IPS-18c (cell line): ENCODE results near the gene RPL37.
"Not testable (repeated sequence)": the region's sequence is repeated elsewhere in the genome, so short reads cannot be mapped to it uniquely, and the experiment has no call there.

Experiments
- H3K4me3 ChIP-seq: 2 replicates; pipeline ENCODE4 v1.7.0; 2013; ENCODE audit warnings: low read depth, mild to moderate bottlenecking, low read length, moderate library complexity; ENCODE audit not compliant: insufficient read depth
- H3K9me3 ChIP-seq: one replicate; pipeline ENCODE4 v1.6.1; 2013; ENCODE audit warnings: mild to moderate bottlenecking, low read length, moderate library complexity; ENCODE audit not compliant: control insufficient read depth, insufficient read depth

RPL37 gene

GRCh38 chr5:40813698-40814281 lies 21.2 kb downstream of the RPL37 start:
- no peaks in the 10 kb centered on the region for H3K9me3 ChIP-seq
- H3K4me3 ChIP-seq = no peak overlapping the region

DNA sequence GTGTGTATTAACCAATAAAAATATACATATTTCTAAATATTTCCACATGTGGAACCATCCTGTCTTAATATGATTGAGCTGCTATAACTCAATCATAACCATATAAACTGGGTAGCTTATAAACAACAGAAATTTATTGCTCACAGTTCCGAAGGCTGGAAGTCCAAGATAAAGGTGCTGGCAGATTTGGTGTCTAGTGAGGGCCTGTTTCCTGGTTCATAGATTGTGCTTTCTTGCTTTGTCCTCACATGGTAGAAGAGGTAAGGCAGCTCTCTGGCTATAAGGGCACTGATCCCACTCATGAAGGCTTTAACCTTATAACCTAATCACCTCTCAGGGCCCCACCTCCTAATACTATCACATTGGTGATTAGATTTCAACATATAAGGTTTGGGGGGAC lies 22.9 kb downstream of the RPL37 start:
- H3K4me3 ChIP-seq = no peak overlapping the region
- H3K9me3 ChIP-seq = no peaks in the 10 kb centered on the region

DNA sequence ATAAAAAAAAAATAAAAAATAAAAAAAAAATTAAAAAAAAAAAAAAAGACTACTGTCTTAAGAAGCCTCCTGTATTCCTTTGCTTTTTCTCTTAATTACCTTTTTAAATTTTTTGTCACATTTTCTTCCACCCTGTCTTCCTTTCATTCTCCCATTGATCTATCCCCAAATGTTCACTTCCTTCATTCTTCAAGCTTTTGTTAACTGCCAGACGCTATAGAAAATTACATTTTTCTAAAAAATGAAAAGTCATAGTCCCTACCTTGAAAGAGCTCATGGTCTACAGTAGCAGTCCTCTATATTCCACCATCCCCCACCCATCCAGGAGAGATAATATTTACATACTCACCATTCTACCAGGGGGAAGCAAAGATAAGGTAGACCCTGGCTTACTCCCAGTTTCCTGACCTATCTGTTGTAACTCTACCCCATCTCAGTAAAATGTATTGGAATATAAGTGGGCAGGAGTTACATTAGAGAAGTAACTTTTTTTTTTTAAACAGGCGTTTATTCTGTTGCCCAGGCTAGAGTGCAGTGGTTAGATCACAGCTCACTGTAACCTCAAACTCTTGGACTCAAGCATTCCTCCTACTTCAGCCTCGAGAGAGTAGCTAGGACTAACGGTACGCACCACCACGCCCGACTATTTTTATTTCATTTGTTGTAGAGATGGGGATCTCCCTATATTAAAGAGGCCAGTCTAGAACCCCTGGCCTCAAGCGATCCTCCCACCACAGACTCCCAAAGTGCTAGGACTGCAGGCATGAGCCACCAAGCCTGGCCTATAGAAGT lies 33.1 kb downstream of the RPL37 start:
- H3K4me3 ChIP-seq = no peak overlapping the region
- no peaks in the 10 kb centered on the region for H3K9me3 ChIP-seq

GRCh38 chr5:40799258-40799657 lies 35.8 kb downstream of the RPL37 start:
- Histone ChIP-seq H3K4me3 (no peak overlapping the region), H3K9me3 (no peaks in the 10 kb centered on the region)

DNA sequence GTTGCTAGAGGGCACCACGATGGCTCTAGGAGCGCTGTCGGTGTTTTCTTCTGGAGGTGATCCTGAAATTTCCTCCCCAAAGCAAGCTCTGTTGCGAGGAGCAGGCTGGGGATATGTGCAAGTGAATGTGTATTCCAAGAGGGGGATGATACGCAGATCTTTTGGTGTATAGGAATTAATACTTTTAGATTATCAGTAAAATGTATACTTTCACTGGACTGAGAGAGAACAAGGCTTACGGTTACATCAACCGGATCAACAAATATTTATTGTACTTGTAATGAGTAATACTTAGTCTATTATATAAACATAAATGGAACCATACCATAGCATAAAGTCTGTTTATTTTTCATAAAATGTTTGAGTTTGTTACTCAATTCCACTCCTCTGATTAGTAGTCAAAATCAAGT lies 36.2 kb downstream of the RPL37 start:
- H3K9me3 ChIP-seq = no peaks in the 10 kb centered on the region
- H3K4me3 ChIP-seq = peak overlapping the region; percentile 64

DNA sequence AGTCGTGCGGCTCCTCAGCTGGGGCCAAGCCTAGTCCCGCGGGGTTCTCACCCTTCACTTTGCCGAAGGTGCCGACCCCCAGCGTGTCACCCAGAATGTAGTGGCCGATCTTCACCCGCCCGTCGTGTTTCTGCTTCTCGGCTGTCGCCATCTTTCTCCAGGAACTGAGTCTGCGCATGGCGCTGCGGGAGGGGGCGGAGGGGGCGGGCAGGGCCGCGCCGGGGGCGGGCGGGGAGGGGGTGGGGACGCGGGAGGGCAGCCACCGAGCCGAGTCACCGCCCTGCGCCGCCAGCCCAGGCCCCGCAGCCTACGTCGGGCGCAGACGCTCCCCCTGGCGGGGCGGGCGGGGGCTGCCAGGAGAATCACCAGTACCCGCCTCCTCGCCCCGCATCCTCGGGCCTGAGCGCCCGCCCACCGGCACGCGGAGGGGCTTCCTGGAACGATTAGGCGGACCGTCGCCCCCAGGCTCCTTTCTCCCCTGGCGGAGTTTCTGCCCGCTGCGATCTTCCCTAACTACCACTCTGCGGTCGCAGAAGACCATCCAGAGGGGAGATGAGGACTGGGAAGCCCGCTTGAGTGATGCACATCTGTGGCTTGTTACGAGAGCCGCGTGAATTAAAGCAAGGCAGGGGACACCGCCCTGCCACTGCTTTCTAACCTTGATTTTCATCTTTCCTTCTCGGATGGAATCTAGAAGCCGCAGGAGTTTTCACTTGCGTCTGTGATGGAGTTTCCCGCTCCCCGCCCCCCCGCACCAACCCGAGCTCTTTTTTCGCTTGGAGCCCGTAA lies 36.8 kb downstream of the RPL37 start, which contains the start of gene PRKAA1:
Gene PRKAA1 (minus strand): TSS at position 363 of the 789 bp plus-strand sequence. CDS start 185 bp downstream, at position 178.
- Histone ChIP-seq H3K9me3 (no peaks in the 10 kb centered on the region), H3K4me3 (peak within 1 kb of the TSS; percentile 93)

- H3K4me3 ChIP-seq = peak overlapping the region; percentile 93
- no peaks in the 10 kb centered on the region for H3K9me3 ChIP-seq
These were observed 37.6 kb downstream of the RPL37 start for GRCh38 chr5:40797273-40798011.

DNA sequence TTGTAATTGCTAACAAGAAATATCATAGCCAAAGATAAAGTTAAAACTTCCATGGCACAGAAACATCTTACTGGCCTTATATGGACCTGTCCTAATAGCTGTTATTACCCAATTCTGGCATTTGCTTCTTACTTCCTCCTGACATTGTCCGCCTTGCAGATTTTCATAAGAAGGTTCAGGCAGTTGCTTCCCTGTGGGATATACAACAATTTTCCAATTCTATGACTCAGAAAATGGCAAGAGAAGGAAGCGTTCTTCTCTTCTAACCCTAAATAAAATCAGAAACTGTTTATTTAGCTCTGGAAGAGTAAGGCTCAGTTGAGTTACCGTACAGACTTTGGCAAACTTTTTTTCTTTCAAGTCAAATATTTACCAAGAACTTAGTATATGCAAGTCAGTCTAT lies 38.5 kb downstream of the RPL37 start:
- H3K9me3 ChIP-seq = no peaks in the 10 kb centered on the region
- no peak overlapping the region for H3K4me3 ChIP-seq

GRCh38 chr5:40794877-40795276 lies 40.1 kb downstream of the RPL37 start:
- H3K4me3 ChIP-seq, H3K9me3 ChIP-seq: not testable (repeated sequence)

GRCh38 chr5:40794340-40794739 lies 40.7 kb downstream of the RPL37 start:
- not testable (repeated sequence) for H3K4me3 ChIP-seq, H3K9me3 ChIP-seq

GRCh38 chr5:40792691-40793090 lies 42.3 kb downstream of the RPL37 start:
- H3K9me3 ChIP-seq, H3K4me3 ChIP-seq: not testable (repeated sequence)

DNA sequence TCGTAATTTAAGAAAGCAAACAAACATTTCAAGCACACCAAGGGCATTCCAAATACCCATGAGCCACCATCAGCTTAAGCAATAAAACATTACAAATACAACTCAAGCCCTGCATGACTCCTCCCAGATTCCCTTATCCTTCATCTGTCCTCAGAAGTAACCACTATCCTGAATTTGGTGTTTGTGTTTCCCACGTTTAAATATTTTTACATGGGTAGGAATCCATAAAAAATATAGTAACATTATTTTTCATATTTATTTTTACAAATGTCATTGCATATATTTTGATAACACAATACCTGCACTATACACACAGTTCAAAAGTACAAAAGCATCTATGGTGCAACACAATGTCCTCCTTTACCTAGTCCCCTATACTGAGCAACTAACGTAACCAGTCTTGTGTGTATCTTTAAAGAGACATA lies 43.3 kb downstream of the RPL37 start:
- Histone ChIP-seq H3K9me3 (no peaks in the 10 kb centered on the region), H3K4me3 (no peak overlapping the region)

DNA sequence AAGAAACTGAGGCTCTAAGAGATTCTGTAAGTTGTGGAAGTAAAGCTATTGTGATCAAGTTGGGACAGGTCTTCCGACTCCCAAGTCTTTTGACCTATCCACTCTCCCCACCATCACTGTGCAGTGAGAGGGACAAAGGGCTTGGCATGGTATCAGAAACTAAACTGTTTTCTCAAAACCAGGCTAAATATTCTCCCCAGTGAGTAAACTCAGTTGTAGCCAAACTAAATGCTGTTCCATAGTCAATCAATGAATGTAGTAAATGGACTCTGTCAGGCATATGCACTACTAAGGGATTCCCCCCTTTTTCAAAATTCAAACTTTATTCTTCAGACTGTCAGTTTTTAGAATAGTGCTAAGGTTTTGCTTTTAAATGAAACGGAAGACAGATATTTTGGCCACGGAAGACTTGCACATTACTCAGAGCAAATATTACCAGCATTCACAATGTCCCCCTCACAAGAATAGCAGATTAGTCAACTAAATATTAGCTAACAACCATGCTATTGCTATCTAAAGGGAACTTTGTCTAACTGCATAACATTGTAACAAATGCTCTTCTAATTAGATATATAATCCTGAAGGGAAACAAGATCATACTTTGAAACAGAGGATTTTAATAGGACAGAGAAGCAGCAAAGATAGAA lies 44.0 kb downstream of the RPL37 start:
- H3K9me3 ChIP-seq = no peaks in the 10 kb centered on the region
- no peak overlapping the region for H3K4me3 ChIP-seq

- H3K9me3 ChIP-seq, H3K4me3 ChIP-seq: not testable (repeated sequence)
These were observed 46.1 kb downstream of the RPL37 start for GRCh38 chr5:40788941-40789340.

DNA sequence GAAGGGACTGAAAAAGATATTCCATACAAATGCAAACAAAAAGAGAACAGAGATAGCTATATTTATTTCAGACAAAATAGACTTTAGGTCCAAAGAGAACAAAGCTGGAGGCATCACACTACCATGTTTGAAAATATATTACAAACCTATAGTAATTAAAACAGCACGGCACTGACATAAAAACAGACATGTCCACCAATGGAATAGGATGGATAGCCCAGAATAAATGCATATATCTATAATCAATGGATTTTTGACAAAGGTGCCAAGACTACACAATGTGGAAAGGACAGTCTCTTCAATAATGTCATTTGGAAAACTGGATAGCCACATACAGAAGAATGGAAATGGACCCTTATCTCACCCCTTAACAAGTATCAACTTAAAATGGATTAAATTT lies 47.0 kb downstream of the RPL37 start:
- no peaks in the 10 kb centered on the region for H3K9me3 ChIP-seq

GRCh38 chr5:40786664-40787063 lies 48.4 kb downstream of the RPL37 start:
- not testable (repeated sequence) for H3K4me3 ChIP-seq, H3K9me3 ChIP-seq

More for the DNA sequence above, 47.0 kb downstream of the RPL37 start:
- no peak overlapping the region for H3K4me3 ChIP-seq

DNA sequence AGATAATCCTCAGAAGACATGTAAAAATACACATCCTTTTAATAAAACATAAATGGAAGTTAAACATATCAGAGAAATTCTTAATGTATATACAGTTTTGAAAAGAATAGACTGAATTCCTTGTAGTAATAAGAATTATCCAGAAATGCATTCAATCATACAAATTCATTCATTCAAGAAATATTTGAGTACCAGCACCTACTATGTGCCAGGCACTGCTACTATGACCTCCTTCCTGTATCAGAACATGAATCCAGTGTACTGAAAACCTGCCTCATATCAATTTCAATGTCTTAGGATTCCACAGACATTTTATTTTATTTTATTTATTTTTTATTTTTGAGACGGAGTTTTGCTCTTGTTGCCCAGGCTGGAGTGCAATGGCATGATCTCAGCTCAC lies 50.1 kb downstream of the RPL37 start:
- Histone ChIP-seq H3K9me3 (no peaks in the 10 kb centered on the region), H3K4me3 (no peak overlapping the region)
